ENCODE data around the gene CEP78.

CEP78 gene

DNA sequence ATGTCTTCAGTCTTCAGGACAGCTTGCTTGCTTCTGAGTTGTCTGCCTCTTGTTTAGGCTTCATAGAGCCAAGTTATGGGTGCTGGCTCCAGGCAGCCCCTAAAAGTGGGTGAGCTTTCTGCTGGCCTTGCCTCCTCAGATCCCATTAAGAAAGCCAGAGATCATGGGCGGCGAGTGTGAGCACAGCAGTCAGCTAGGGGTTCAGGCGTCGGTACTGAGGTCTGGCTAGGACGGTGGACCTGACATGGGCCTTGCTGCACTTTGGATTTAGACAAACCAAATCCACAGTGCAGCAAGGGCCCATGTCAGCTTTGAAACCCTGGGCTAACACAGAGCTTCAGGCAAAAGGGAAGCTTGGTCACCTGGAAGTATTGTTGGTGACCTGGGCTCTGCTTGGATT lies 78.7 kb downstream of the CEP78 start:
- no peak for DNase-seq

DNA sequence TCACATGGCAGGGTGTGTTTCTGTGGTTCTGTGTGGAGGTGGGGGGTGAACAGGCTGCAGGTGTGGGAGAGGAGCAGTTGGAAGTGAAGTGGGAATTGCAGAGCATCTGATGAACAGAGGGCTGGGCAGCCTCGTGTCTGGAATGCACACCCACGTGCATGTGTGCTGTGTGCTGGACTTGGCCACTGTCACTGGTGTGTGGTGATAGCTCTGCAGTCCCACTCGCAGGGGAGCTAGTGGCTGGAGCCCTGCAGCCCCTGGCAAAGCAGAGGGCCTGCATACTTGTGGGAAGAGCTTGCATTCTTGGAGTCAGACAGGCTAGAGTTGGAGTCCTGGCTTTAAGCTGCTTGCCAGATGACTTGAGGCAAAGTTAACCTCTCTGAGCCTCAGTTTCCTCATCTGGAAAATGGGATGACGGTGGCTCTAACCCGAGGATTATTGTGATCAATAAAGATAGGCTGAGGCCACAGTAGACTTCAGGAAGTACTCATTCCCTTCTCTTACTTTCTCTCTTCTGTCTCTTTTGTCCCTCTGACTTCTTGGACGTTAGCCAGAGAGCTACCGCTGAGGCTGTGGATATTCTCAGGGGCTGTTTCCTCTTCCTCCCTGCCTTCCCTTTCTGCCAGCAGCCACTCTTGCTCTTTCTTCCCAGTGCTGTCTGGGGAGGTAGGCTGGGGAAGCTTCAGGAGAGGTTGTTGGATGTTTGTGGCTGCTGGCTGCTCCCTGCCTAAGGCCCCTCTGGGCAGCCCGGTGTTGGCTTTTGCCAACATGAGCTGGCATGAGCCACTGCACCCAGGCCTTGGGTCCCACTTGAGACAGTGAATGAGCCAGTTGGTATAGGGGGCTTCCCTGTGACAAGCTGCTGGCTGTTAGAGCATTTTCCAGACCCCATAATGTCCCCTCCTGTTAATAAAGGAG lies 79.3 kb downstream of the CEP78 start:
- DNase-seq = no peak

DNA sequence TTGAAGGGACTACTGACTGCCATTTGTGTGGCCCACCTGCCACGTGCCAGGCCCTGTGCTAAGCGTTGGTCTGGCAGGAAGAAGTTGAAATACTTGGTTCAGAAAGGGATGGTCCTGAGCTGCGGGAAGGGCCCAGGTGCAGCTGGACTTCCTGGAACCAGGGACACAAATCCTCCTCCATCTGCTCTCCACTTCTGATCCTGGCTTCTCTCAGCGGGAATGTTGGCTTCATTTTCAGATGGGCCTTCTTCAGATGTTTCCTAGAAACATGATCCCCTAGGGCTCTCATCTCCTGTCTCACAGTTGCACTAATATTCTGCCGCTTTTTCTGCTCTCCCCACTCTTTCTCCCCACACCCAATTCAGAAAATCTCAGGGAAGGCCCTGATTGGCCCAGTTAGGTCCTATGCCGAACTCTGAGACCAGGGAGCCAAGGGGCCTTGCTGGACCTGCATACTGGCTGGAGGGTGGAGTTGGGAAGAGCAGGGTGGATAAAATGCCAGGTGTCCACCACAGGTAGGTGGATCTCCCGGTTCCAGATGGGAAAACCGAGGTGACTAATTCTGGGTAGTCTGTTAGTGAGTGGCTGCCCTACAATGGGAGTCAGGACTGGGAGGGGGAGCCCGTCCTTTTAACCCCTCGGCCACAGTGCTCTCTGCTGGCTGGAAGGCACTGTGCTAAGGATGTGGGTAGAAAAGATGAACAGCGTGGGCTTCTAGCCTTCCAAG lies 80.5 kb downstream of the CEP78 start:
- DNase-seq = no peak

GRCh38 chr9:78319197-78320029 lies 83.5 kb downstream of the CEP78 start:
- no peak for DNase-seq

- DNase-seq = no peak
Measured at GRCh38 chr9:78320030-78320693, 84.3 kb downstream of the CEP78 start.

DNA sequence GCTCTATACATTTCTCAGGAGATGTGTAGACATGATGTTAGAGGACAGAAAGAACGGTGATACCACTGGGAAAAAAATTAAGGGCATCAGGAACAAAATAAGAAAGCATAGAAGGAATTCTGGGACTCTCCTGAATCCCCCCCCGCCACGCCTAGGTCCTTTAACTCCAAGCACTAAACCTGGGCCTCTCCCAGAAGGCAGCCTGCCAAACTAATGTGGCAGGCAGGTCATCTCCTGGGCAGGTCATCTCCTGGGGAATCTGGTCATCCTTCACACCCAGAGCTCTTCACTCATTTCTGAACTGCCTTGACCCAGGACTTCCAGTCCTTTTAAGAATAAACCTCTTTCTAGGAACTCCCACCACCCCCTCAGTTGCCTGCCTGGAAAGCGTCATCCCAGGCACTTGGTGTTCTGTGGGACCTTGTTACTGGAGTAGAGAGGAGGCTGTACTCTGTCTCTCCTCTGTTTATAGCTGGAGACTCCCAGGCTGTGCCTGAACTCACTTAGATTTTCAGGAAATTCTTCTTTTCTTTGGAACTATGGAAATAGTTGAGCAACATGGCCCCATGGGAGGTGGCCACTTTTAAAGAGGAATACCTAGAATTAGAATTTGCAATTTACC lies 85.1 kb downstream of the CEP78 start:
- no peak for DNase-seq

DNA sequence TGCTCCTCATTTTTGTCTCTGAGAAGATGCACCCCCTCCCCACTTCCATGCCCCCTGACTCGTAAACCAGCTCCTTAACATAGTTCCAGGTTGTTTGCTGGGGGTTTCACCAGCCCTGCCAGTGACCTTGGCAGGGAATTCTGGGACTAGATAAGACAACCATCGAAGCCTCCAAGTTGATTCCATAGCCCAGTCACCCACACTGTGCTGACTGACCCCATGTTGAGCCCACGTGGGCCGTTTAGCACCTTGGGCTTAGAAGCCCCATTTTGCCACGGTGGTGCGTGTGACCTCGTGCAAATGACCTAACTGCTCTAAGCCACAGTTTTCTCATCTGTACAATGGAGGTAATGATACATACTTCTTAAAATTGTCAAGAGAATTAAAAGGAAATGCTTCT lies 85.6 kb downstream of the CEP78 start:
- DNase-seq = no peak

DNA sequence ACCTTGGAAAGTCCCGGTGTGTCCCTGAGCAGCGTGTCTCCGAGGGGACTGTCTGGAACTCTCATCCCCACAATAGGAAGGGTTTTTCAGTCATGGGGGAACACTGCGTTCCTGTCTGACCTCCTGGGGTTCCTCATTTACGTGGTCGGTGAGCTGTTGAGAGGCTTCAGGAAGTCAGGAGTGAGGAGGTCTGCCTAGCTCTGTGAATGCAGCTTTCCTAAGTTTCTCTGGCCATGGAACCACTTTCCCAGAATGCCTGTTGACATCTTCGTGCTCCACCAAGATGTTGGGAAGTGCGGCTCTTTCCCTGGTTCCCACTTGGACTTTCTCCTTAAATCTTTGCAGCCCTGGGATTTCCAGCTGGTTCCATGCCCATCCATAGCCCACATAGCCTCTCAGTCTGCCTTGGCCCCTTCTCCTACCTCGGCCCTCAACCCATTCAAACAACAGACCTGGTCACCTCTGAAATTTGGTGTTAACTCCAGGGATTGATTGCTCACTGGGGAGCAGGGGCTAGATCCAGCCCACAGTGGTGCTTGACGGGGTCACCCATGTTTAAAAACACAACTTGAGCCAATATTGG lies 88.3 kb downstream of the CEP78 start:
- no peak for DNase-seq

- DNase-seq = no peak
Measured at GRCh38 chr9:78324682-78325081, 88.8 kb downstream of the CEP78 start.

- no peak for DNase-seq
Measured at GRCh38 chr9:78325343-78325742, 89.5 kb downstream of the CEP78 start.

DNA sequence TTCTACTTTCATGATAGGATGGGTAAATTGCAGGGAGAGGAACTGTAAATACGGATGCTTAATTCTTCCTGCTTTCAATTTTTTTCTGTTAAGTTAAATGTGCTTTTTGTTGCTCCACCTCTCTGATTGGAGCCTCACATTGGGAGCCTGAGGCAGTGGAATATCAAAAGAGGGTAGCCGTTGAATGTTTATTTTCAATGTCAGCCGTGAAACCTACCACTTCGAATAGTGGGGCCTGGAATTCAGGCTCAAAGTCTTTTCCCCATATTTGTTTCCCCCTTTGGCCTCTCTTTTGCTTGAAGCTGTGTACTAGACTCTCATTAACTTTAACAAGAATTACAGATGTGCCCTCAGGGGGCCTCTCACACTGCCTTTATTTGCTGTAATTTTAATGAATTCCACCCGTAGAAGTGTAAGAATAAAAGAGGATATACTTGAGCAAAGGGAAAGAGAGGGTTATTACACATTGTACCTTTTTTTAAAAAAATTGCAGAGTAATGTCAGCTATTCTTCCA lies 90.0 kb downstream of the CEP78 start:
- no peak for DNase-seq

- no peak for DNase-seq
Measured at GRCh38 chr9:78326564-78326963, 90.7 kb downstream of the CEP78 start.
